GM15510 (cell line): ENCODE measurements around the gene GRAMD1B.

Source experiments
- POLR2A ChIP-seq: IDR thresholded peaks from 3 replicates; pipeline ENCODE4 v1.6.1; 2011; ENCODE audit warnings: borderline replicate concordance; ENCODE audit not compliant: insufficient read length; ENCODE audit errors: extremely low read depth

Gene GRAMD1B

GRCh38 chr11:123586568-123586967, 156.5 kb downstream of the GRAMD1B start:
- no peak for TF ChIP-seq POLR2A

DNA sequence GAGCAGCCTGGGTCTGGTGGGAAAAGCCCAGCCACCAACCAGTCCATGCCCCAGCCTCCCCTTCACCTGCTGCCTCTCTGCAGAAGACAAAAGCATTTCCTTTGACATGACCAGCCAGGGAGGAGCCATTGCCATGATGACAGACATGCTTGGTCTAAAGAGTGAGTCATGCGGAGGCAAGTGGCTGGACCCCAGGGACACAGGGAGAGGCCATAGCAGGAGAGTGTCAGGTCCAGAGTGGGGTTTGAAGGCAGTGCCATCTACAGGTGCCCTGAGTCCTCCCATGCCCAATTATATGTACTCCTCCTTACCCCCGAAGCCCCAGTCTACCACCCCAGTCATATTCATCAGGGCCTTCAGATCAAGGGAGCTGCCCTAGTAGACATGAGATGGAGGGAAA, 157.0 kb downstream of the GRAMD1B start:
- TF ChIP-seq POLR2A: no peak

GRCh38 chr11:123587559-123587958, 157.5 kb downstream of the GRAMD1B start:
- no peak for TF ChIP-seq POLR2A

DNA sequence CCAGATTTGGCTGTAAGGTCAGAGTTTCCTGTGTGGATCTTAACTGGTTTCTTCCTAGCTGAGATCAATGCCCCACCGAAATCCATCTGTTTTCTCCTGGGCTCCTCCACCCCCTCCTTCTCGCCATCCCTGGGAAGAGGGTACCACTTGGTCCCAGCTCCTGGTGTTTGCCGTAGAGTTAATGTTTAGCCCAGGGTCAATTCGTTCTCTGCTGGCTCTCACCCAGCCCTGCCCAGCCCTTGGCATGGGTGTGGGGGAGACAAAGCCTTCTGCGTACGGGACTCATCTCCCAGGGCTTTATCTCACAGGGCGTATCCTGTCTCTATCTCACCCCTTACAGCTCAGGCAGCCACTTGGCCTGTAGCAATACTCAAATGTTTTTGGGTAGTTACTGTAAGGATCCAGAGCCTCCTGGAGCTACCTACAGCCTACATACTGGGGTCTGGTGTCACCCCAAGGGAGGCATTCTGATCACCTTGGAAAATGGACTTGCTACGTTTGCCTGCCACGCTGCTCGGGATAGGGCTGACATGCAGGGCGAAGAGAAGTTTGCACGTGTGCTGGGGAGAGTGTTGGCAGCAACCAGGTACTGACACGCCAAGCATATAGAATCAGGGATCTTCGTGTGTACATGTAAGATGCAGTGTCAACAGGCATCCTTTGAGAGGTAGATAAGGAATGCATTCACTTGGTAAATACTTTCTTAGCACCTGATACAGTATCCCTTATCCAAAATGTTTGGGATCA, 158.2 kb downstream of the GRAMD1B start:
- TF ChIP-seq POLR2A: no peak

DNA sequence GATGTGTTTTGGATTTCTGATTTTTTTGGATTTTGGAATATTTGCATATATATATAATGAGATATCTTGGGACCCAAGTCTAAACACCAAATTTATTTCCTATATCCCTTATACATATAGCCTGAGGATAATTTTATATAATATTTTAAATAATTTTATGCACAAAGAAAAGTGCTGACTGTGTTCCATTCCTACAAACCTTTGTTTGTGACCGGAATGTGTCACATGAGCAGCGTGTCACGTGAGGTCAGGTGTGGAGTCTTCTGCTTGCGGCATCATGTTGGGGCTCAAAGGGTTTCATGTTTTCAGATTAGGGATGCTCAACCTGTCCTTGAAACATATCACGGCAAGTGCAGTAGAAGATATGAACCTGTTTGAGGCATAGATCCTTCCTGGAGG, 158.8 kb downstream of the GRAMD1B start:
- no peak for TF ChIP-seq POLR2A

DNA sequence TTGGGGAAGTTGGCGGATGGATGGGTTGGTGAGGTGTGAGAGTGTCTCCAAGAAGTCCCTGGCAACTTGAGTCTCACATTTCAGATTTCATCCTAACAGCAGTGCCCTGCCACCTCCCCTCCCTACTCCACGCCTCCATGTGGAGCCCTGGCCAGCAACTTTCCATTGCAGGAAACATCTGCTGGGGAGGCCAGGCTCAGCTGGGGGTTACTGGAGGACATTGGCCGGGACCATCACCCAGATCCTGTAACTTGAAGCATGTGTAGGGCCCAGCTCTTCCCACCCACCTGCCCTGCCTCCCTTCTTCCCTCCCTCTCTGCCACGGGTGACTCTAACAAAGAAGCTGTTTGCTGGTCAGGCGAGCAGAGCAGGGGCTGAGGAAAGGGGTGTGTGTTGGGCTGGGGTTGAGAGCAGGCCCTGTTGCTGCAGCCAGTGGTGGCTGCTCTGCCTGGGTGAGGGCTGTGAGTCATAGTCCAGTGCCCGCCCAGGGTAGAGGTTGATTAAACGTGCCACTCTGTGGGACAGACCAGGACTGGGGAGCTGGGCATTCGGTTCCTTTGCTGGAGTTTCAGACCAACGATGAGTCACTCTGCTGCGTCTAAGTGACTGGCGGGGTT, 160.3 kb downstream of the GRAMD1B start:
- no peak for TF ChIP-seq POLR2A

- no peak for TF ChIP-seq POLR2A
Observed at GRCh38 chr11:123593570-123593969, 163.5 kb downstream of the GRAMD1B start.

DNA sequence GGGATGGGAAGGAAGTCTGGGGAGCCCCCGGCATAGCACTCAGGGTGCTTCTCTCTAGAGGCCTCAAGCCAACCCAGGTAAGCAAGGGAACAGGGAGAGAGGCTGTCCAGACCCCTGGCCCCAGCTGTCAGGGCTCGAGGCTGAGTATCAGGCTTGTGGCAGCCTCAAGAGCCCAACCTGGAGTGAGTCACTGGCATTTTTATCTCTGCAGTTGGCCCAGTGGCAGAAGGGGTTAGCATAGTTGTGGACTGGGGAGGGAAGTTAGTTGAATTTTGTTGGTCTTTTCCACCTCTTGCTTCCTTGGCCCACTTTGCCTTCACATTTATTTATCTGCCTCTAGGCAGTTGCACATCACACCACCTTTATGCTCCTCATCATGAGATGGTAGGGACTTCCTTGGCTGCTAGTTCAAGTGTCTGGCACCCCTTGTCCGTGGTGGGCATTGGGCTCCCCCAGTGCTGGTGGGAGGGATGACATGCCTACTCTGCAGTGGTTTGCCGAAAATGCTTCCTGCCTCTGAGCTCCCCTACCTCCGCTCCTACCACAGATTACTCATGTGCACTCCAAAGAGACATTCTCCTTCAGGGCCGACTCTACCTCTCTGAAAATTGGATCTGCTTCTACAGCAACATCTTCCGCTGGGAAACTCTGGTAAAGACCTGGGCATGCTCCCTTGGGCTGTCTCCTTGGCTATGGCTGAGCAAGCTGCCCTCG, 164.3 kb downstream of the GRAMD1B start:
- TF ChIP-seq POLR2A: no peak

GRCh38 chr11:123594921-123595320, 164.9 kb downstream of the GRAMD1B start:
- no peak for TF ChIP-seq POLR2A

DNA sequence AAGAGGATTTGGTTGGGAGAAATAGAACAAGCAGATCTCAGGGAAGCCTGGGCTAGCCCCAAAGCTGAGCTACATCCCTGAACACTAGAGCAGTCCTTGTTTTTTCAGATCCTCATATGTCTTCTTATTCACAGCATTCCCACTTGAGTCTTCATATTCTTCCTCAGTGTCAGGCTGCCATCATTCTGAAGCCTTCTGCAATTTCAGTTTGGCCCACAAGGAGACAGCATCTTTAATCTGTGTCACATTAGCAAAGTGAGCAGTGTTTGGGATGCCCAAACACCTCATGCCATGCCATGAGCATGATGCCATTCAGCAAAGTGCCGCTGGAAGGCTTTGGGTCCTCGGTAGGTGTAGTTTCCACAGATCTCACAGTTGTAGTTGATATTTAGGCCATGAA, 167.8 kb downstream of the GRAMD1B start:
- TF ChIP-seq POLR2A: no peak

- TF ChIP-seq POLR2A: no peak
Observed at GRCh38 chr11:123601136-123601535, 171.1 kb downstream of the GRAMD1B start.

DNA sequence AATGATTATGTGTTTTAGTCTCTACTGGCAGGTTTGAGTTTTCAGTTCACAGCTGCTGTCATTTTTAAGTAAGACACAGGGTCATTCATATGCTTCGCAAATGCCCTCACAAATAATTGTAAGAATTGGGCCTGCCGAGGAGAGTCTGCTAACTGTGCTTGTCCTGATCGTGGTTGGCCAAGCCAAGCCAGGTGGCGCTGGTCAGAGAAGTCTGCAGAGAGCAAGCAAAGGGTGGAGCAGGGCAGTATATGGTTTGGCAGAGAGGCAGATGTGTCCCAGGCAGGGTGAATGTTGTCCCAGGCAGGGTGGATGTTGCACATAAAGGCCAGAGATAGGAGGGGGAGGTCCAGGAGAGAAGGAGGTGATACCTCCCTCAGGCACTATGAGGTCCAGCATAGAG, 171.7 kb downstream of the GRAMD1B start:
- no peak for TF ChIP-seq POLR2A

- no peak for TF ChIP-seq POLR2A
Observed at GRCh38 chr11:123603666-123604065, 173.6 kb downstream of the GRAMD1B start.

GRCh38 chr11:123607781-123608180, 177.7 kb downstream of the GRAMD1B start:
- no peak for TF ChIP-seq POLR2A

- TF ChIP-seq POLR2A: no peak
Observed at GRCh38 chr11:123608371-123608770, 178.3 kb downstream of the GRAMD1B start.

GRCh38 chr11:123608945-123609344, 178.9 kb downstream of the GRAMD1B start:
- no peak for TF ChIP-seq POLR2A
